CD14-positive monocyte (primary cell): ENCODE data around the gene TBC1D2. TPM values are rescaled to one million over a fixed set of nuclear protein-coding genes. Genes with fewer than 3 reads are reported as not detected.
A peak's percentile ranks its signal among the peaks of the same experiment; 100 is the strongest.

Experiments
- DNase-seq, 3 donors: peaks; one replicate each; pipeline ENCODE4 v3.0.0-alpha.2; 2011 to 2022
- H2AFZ ChIP-seq: 2 replicates; pipeline ENCODE4 v1.6.0; 2012; ENCODE audit warnings: mild to moderate bottlenecking, low read depth, low read length, inconsistent platforms; ENCODE audit not compliant: insufficient read depth, poor library complexity, severe bottlenecking
- H3K27ac ChIP-seq, 2 donors: 1 replicate in 1 of 2; 2 replicates in 1 of 2; pipeline ENCODE4 v1.5.1; 2012 to 2013; ENCODE audit warnings: low read length in 2 of 2, control low read depth in 1 of 2, inconsistent platforms in 1 of 2, low read depth in 1 of 2, mild to moderate bottlenecking in 1 of 2
- H3K27me3 ChIP-seq, 2 donors: one replicate each; pipeline versions ENCODE4 v1.6.0 to v1.6.1; 2011 to 2013; ENCODE audit warnings: low read length in 2 of 2; ENCODE audit not compliant: control insufficient read depth in 2 of 2, insufficient read depth in 2 of 2
- H3K36me3 ChIP-seq, 2 donors: replicated peaks in 1 of 2; 1 replicate in 1 of 2; 2 replicates in 1 of 2; pipeline versions ENCODE4 v1.5.1 to v1.6.1; 2012 to 2013; ENCODE audit warnings: low read length in 2 of 2, control low read depth in 1 of 2, inconsistent platforms in 1 of 2, mild to moderate bottlenecking in 1 of 2; ENCODE audit not compliant: insufficient read depth in 2 of 2, control insufficient read depth in 1 of 2
- H3K4me1 ChIP-seq, 2 donors: 1 replicate in 1 of 2; 2 replicates in 1 of 2; pipeline versions ENCODE4 v1.5.1 to v1.6.1; 2012 to 2013; ENCODE audit warnings: low read length in 2 of 2, control low read depth in 1 of 2, inconsistent platforms in 1 of 2, mild to moderate bottlenecking in 1 of 2, moderate library complexity in 1 of 2; ENCODE audit not compliant: insufficient read depth in 2 of 2, control insufficient read depth in 1 of 2
- H3K4me2 ChIP-seq: replicated peaks from 2 replicates; pipeline ENCODE3; 2012; ENCODE audit warnings: low read length, moderate library complexity, mild to moderate bottlenecking; ENCODE audit not compliant: poor library complexity, severe bottlenecking; ENCODE audit errors: extremely low read depth
- H3K4me3 ChIP-seq, 3 experiments: fragments of 200-600 bp in 1 of 3; sonication (generic) in 1 of 3; replicated peaks in 1 of 3; 1 replicate in 2 of 3; 2 replicates in 1 of 3; pipeline ENCODE4 v1.5.1; 2011 to 2013; ENCODE audit warnings: low read length in 3 of 3, mild to moderate bottlenecking in 3 of 3, control low read depth in 2 of 3, low read depth in 2 of 3, inconsistent platforms in 1 of 3, moderate library complexity in 1 of 3
- H3K79me2 ChIP-seq: 2 replicates; pipeline ENCODE4 v1.6.0; 2012; ENCODE audit warnings: mild to moderate bottlenecking, control low read depth, inconsistent platforms, low read length, moderate library complexity; ENCODE audit not compliant: insufficient read depth
- H3K9ac ChIP-seq: 2 replicates; pipeline ENCODE4 v1.6.0; 2017; ENCODE audit warnings: low read length, mild to moderate bottlenecking; ENCODE audit not compliant: insufficient read depth, poor library complexity, severe bottlenecking
- H3K9me3 ChIP-seq, 2 donors: replicated peaks in 1 of 2; 1 replicate in 1 of 2; 2 replicates in 1 of 2; pipeline versions ENCODE4 v1.5.1 to v1.6.1; 2012 to 2013; ENCODE audit warnings: low read length in 2 of 2, control low read depth in 1 of 2; ENCODE audit not compliant: control insufficient read depth in 1 of 2, insufficient read depth in 1 of 2
- H4K20me1 ChIP-seq: 2 replicates; pipeline ENCODE4 v1.6.0; 2012; ENCODE audit warnings: mild to moderate bottlenecking, low read length, control low read depth, moderate library complexity; ENCODE audit not compliant: insufficient read depth
- H3K27ac Mint-ChIP-seq, 7 donors: one replicate each; pipeline ENCODE4 v1.8.0; 2020; ENCODE audit warnings: mild to moderate bottlenecking in 7 of 7, mixed read lengths in 7 of 7, moderate library complexity in 6 of 7, inconsistent platforms in 2 of 7
- H3K27me3 Mint-ChIP-seq, 3 donors: one replicate each; pipeline ENCODE4 v1.8.0; 2021 to 2022; ENCODE audit warnings: low read depth in 3 of 3, mild to moderate bottlenecking in 3 of 3, mixed read lengths in 3 of 3, moderate library complexity in 3 of 3, inconsistent platforms in 1 of 3
- H3K36me3 Mint-ChIP-seq, 2 donors: one replicate each; pipeline ENCODE4 v1.8.0; 2020; ENCODE audit warnings: mixed read lengths in 2 of 2, inconsistent platforms in 1 of 2, mild to moderate bottlenecking in 1 of 2
- H3K4me1 Mint-ChIP-seq: one replicate; pipeline ENCODE4 v1.8.0; 2020; ENCODE audit warnings: mild to moderate bottlenecking, mixed read lengths
- H3K4me3 Mint-ChIP-seq, 2 donors: one replicate each; pipeline ENCODE4 v1.8.0; 2020; ENCODE audit warnings: mild to moderate bottlenecking in 2 of 2, mixed read lengths in 2 of 2, moderate library complexity in 1 of 2
- H3K9me3 Mint-ChIP-seq, 7 donors: one replicate each; pipeline ENCODE4 v1.8.0; 2020 to 2022; ENCODE audit warnings: mixed read lengths in 7 of 7, mild to moderate bottlenecking in 6 of 7, moderate library complexity in 6 of 7, inconsistent platforms in 2 of 7
- WGBS: methylation state at CpG from one replicate; pipeline ENCODE4 v1.1.5; 2013; ENCODE audit warnings: missing lambda C conversion rate; ENCODE audit not compliant: insufficient coverage; 5-methylcytosine and 5-hydroxymethylcytosine counted together
- intact Hi-C, 2 donors: fragments of 100-400 bp; cut with micrococcal nuclease; formaldehyde crosslinking; loops; one replicate each; pipeline versions ENCODE4 v1.15.0 to v1.15.1; 2023
- polyA plus RNA-seq, 3 donors: library from polyadenylated mRNA; depleted of rRNA in 1 of 3; unstranded in 2 of 3; stranded (reverse) in 1 of 3; fragments of 300-500 nt in 2 of 3; fragments of >200 nt in 1 of 3; fragmentation: Illumina TruSeq in 2 of 3; gene quantifications; 1 replicate in 2 of 3; 2 replicates in 1 of 3; pipeline ENCODE4 v1.2.3, GENCODE V29; 2012 to 2021
- TF ChIP-seq, protein P1 (sequence below): fragments of 200-600 bp; IDR thresholded peaks from one replicate; pipeline ENCODE4 v1.8.0; 2022; ENCODE audit warnings: antibody characterized with exemption, mild to moderate bottlenecking

TBC1D2 gene
- polyA plus RNA-seq, 3 donors: 23.2 to 55.7 (median 34.4) TPM

DNA sequence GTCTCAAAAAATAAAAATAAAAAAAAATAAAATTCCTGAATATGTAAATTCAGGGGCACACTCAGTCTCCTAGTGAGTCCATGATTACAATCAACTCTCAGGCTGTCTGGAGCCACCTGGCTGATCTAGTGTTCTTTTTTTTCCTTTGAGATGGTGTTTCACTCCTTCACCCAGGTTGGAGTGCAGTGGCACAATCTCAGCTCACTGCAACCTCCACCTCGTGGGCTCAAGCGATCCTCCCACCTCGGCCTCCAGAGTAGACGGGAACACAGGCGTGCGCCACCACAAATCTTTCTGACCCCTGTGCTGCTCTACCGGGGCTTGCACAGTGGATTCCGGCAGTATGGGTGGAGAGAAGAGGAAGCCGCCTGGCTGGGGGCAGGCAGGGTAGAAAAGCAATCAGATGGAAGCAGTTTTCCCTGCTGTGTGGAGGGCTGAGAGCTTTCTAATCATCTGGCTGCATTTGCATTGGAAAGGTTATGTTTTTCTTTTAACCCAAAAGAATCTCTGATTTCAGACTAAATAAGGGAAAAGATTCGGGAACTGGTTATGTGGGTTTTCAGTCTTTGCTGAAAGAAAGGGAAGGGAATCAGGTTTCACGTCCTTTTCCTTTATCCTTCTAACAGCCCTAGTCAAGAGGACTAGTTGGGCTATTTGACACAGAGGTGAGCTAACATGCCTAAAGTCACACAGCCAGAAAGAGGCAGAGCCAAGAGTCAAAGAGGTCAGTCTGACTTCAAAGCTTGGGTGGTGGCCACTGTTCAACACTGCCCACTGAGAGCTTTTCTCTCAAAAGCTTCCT is 36.7 kb downstream of the TBC1D2 start:
- Histone ChIP-seq H3K9me3 (no peaks in the 10 kb centered on the region), H4K20me1 (peaks cover 86% of the 10 kb centered on the region), H3K27ac (peak overlapping the region in 1 of 2 donors; percentile 53), H3K9ac (no peak overlapping the region), H2AFZ (no peak overlapping the region), H3K27me3 (no peaks in the 10 kb centered on the region), H3K79me2 (peaks cover 36% of the 10 kb centered on the region), H3K36me3 (peaks cover 89 to 99% of the 10 kb centered on the region in 2 donors), H3K4me2 (no peak overlapping the region), H3K4me1 (peaks cover 8 to 11% of the 10 kb centered on the region in 2 donors), H3K4me3 (no peak overlapping the region)
- H3K9me3 Mint-ChIP-seq: peaks cover 0 to 2% (median 0%) of the 10 kb centered on the region in 7 donors
- peak overlapping the region in 3 of 7 donors; percentile 55 to 63 (median 57) for H3K27ac Mint-ChIP-seq
- 92% methylated on average over 7 of the region's 11 CpGs for WGBS
- H3K36me3 Mint-ChIP-seq: peaks cover 84 to 96% of the 10 kb centered on the region in 2 donors
- H3K27me3 Mint-ChIP-seq: peaks cover 0 to 1% (median 0%) of the 10 kb centered on the region in 3 donors
- no peak overlapping the region for H3K4me3 Mint-ChIP-seq
- TF ChIP-seq, protein P1, sequence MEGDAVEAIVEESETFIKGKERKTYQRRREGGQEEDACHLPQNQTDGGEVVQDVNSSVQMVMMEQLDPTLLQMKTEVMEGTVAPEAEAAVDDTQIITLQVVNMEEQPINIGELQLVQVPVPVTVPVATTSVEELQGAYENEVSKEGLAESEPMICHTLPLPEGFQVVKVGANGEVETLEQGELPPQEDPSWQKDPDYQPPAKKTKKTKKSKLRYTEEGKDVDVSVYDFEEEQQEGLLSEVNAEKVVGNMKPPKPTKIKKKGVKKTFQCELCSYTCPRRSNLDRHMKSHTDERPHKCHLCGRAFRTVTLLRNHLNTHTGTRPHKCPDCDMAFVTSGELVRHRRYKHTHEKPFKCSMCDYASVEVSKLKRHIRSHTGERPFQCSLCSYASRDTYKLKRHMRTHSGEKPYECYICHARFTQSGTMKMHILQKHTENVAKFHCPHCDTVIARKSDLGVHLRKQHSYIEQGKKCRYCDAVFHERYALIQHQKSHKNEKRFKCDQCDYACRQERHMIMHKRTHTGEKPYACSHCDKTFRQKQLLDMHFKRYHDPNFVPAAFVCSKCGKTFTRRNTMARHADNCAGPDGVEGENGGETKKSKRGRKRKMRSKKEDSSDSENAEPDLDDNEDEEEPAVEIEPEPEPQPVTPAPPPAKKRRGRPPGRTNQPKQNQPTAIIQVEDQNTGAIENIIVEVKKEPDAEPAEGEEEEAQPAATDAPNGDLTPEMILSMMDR: no peak
- peaks cover 10% of the 10 kb centered on the region for H3K4me1 Mint-ChIP-seq
- DNase-seq: no peak
- intact Hi-C loops: no loop called here

DNA sequence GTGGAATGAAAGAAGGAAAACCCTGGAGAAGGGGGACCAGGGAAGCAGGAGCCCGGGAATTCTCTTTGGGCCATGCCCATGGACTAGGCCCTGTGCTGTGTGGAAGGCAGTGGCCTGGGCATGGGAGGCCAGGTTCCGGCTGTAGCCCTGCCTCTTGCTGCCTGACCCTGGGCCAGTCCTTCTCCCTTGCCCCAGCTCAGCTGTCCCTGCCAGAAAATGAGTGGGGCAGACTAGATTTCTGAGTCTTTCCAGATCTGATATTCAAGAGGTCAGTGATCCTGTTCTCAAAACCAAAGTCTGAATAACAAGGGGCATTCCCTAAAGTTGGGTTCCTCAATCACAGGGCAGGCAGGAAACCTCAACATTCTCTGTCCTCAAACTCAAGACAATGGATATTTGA is 38.2 kb downstream of the TBC1D2 start:
- peaks cover 93 to 99% of the 10 kb centered on the region in 2 donors for H3K36me3 ChIP-seq
- no peak overlapping the region for H3K9ac ChIP-seq
- H3K9me3 Mint-ChIP-seq: peaks cover 0 to 2% (median 0%) of the 10 kb centered on the region in 7 donors
- no peaks in the 10 kb centered on the region for H3K27me3 Mint-ChIP-seq
- TF ChIP-seq, protein P1: no peak
- H3K36me3 Mint-ChIP-seq: peaks cover 86 to 95% of the 10 kb centered on the region in 2 donors
- no peak overlapping the region for H3K4me3 Mint-ChIP-seq
- H3K4me1 ChIP-seq: no peaks in the 10 kb centered on the region
- H3K27ac Mint-ChIP-seq: peak overlapping the region in 3 of 7 donors; percentile 59 to 74 (median 63)
- H3K4me2 ChIP-seq: no peak overlapping the region
- no peaks in the 10 kb centered on the region for H3K9me3 ChIP-seq
- no peak for DNase-seq
- peaks cover 81% of the 10 kb centered on the region for H4K20me1 ChIP-seq
- no peaks in the 10 kb centered on the region for H3K27me3 ChIP-seq
- H3K79me2 ChIP-seq: peaks cover 28% of the 10 kb centered on the region
- intact Hi-C loops: no loop called here
- no peaks in the 10 kb centered on the region for H3K4me1 Mint-ChIP-seq
- WGBS: 100% methylated on average over 2 of the region's 2 CpGs
- H2AFZ ChIP-seq: no peak overlapping the region
- peak overlapping the region in 1 of 2 donors; percentile 36 for H3K27ac ChIP-seq
- no peak overlapping the region for H3K4me3 ChIP-seq
